Esophagus (tissue), 2 donors: ENCODE data around the gene NUMA1. TPM values are rescaled to one million over a fixed set of nuclear protein-coding genes. Genes with fewer than 3 reads are reported as not detected.

Source experiments
- H3K27ac ChIP-seq, 2 donors: one replicate each; pipeline ENCODE4 v1.5.1; 2013; ENCODE audit warnings: low read depth in 2 of 2, mild to moderate bottlenecking in 2 of 2, inconsistent platforms in 1 of 2, low read length in 1 of 2, moderate library complexity in 1 of 2
- H3K27me3 ChIP-seq, 2 donors: one replicate each; pipeline ENCODE4 v1.6.1; 2013; ENCODE audit warnings: low read length in 2 of 2, control low read depth in 1 of 2, mild to moderate bottlenecking in 1 of 2; ENCODE audit not compliant: insufficient read depth in 2 of 2, control insufficient read depth in 1 of 2
- H3K36me3 ChIP-seq, 2 donors: one replicate each; pipeline ENCODE4 v1.6.1; 2013; ENCODE audit warnings: low read length in 1 of 2; ENCODE audit not compliant: control insufficient read depth in 2 of 2, insufficient read depth in 2 of 2
- H3K4me1 ChIP-seq, 2 donors: one replicate each; pipeline ENCODE4 v1.6.1; 2013; ENCODE audit warnings: low read length in 1 of 2; ENCODE audit not compliant: control insufficient read depth in 2 of 2, insufficient read depth in 2 of 2
- H3K4me3 ChIP-seq, 2 donors: one replicate each; pipeline ENCODE4 v1.5.1; 2013; ENCODE audit warnings: low read length in 2 of 2, mild to moderate bottlenecking in 2 of 2, low read depth in 1 of 2, moderate library complexity in 1 of 2
- H3K9me3 ChIP-seq, 2 donors: one replicate each; pipeline ENCODE4 v1.6.1; 2013; ENCODE audit warnings: mild to moderate bottlenecking in 2 of 2, low read depth in 1 of 2, low read length in 1 of 2, moderate library complexity in 1 of 2; ENCODE audit not compliant: control insufficient read depth in 2 of 2, insufficient read depth in 1 of 2
- WGBS, 2 donors: extraction: QIAGEN DNeasy Blood & Tissue Kit; methylation state at CpG; one replicate each; pipeline ENCODE4 v1.1.7; 2013; 5-methylcytosine and 5-hydroxymethylcytosine counted together
- polyA plus RNA-seq, 2 donors: library from polyadenylated mRNA; stranded (reverse); fragments of 200-250 nt; gene quantifications; one replicate each; pipeline ENCODE4 v1.2.3, GENCODE V29; 2013
- donor health status: healthy with polysubstance abuse.
- donor health status: Bipolar disorder and iron deficiency.

The NUMA1 gene
- polyA plus RNA-seq, 2 donors: 108 to 205 TPM

DNA sequence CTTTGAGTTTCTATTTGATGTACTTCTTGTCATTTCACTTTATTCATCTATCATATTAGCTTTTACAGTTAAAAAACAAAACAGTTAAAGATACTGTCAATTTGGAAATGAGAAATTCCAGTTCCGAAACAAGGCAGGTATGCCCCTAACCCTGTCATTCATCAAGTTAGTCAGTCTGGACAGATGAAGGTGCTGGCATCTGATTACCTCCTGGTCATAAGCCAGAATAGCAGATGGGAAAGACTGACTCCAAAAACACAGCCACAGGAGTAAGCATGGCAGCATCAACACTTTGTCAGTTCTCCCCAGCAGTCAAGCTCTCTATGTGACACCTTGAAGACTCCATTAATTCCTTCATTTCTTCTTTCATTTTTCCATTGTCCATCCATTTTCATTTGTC lies 4.6 kb upstream of the NUMA1 start:
- Histone ChIP-seq H3K27ac (peak overlapping the region in 1 of 2 donors; percentile 13), H3K27me3 (no peaks in the 10 kb centered on the region), H3K4me3 (no peak overlapping the region), H3K4me1 (peaks cover 0 to 7% of the 10 kb centered on the region in 2 donors), H3K36me3 (peaks cover 0 to 4% of the 10 kb centered on the region in 2 donors), H3K9me3 (no peaks in the 10 kb centered on the region)
- 69 to 76% methylated on average over 1 of the region's 1 CpG for WGBS, 2 donors

GRCh38 chr11:72084076-72084475 lies 3.7 kb upstream of the NUMA1 start:
- 54 to 68% methylated on average over 4 of the region's 4 CpGs for WGBS, 2 donors
- H3K27ac ChIP-seq: no peak overlapping the region
- no peak overlapping the region for H3K4me3 ChIP-seq
- H3K27me3 ChIP-seq: no peaks in the 10 kb centered on the region
- H3K4me1 ChIP-seq: peaks cover 0 to 7% of the 10 kb centered on the region in 2 donors
- no peaks in the 10 kb centered on the region for H3K9me3 ChIP-seq
- peaks cover 0 to 4% of the 10 kb centered on the region in 2 donors for H3K36me3 ChIP-seq

DNA sequence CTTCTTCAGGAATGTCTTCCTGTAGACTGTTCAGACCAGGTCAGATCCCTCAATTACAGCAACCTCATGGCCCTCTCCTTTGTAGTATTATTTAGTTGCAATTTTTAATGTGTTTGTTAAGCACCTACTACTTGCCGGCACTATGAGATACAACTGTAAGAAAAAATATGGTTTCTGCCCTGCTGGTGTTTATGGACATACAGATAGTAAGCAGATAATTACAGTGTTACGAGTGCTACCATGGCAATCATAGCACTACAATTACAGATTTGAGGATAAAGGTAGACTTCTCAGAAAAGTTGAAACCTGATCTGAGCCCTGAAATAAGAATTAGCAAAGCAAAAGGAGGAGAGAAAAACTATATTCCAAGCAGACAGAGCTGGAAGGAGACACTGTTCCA lies 3.1 kb upstream of the NUMA1 start:
- Histone ChIP-seq H3K27me3 (no peaks in the 10 kb centered on the region), H3K4me3 (no peak overlapping the region), H3K9me3 (no peaks in the 10 kb centered on the region), H3K36me3 (peaks cover 0 to 4% of the 10 kb centered on the region in 2 donors), H3K27ac (peak overlapping the region in 1 of 2 donors; percentile 55), H3K4me1 (peaks cover 0 to 7% of the 10 kb centered on the region in 2 donors)
- WGBS, 2 donors: 77 to 90% methylated on average over 2 of the region's 2 CpGs

DNA sequence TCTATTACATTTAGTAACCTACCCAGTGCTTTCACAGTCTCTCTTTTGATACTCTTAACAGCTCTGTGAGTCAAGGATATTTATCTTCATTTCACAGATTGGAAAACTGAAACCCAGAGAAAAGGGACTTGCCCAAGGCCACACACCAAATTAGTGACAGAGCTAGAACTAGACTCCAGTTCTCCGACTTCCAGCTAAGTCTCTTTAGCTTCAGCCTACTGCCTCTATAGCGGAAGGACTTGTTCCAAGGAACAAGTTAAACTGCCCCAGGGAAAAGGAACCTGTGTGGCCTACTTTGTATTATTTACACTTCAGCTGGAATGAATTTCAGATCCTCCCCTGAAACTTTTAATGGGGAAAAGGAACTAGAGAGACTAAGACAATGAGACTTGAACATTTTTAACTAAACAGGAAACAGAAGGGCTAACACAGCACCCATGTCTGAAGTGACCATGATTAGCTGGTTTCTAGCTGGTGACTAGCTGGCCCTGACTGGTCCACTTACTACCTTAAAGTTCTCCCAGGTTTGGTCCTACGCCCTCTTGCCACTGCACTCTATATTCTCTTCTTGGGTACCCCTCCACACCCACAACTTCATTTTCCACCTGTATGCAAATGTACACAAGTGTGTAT lies 1.6 kb upstream of the NUMA1 start:
- WGBS, 2 donors: 60 to 63% methylated on average over 3 of the region's 3 CpGs
- Histone ChIP-seq H3K36me3 (no peaks in the 10 kb centered on the region), H3K4me3 (no peak overlapping the region), H3K27ac (peak overlapping the region; percentile 95 to 97), H3K27me3 (no peaks in the 10 kb centered on the region), H3K4me1 (peaks cover 0 to 7% of the 10 kb centered on the region in 2 donors), H3K9me3 (no peaks in the 10 kb centered on the region)

GRCh38 chr11:72081184-72081644 lies 872 bp upstream of the NUMA1 start:
- Histone ChIP-seq H3K36me3 (no peaks in the 10 kb centered on the region), H3K9me3 (no peaks in the 10 kb centered on the region), H3K4me1 (peaks cover 0 to 7% of the 10 kb centered on the region in 2 donors), H3K27ac (peak overlapping the region; percentile 95 to 97), H3K4me3 (peak overlapping the region; percentile 45 to 53), H3K27me3 (no peaks in the 10 kb centered on the region)
- 66 to 73% methylated on average over 21 of the region's 21 CpGs for WGBS, 2 donors

GRCh38 chr11:72079819-72080325 lies 470 bp downstream of the NUMA1 start:
- peaks cover 0 to 4% of the 10 kb centered on the region in 2 donors for H3K4me1 ChIP-seq
- peak overlapping the region; percentile 65 to 75 for H3K4me3 ChIP-seq
- WGBS, 2 donors: 2% methylated on average over 16 of the region's 16 CpGs
- H3K9me3 ChIP-seq: no peaks in the 10 kb centered on the region
- no peaks in the 10 kb centered on the region for H3K36me3 ChIP-seq
- no peaks in the 10 kb centered on the region for H3K27me3 ChIP-seq
- peak overlapping the region; percentile 97 for H3K27ac ChIP-seq

- Histone ChIP-seq H3K9me3 (no peaks in the 10 kb centered on the region), H3K36me3 (no peaks in the 10 kb centered on the region), H3K4me3 (peak overlapping the region in 1 of 2 donors; percentile 75), H3K4me1 (peaks cover 0 to 4% of the 10 kb centered on the region in 2 donors), H3K27ac (peak overlapping the region; percentile 92 to 97), H3K27me3 (no peaks in the 10 kb centered on the region)
- 37 to 57% methylated on average over 6 of the region's 6 CpGs for WGBS, 2 donors
Observed at GRCh38 chr11:72078477-72078876, 1.9 kb downstream of the NUMA1 start.

- Histone ChIP-seq H3K27me3 (no peaks in the 10 kb centered on the region), H3K36me3 (no peaks in the 10 kb centered on the region), H3K9me3 (no peaks in the 10 kb centered on the region), H3K4me1 (peaks cover 0 to 2% of the 10 kb centered on the region in 2 donors), H3K4me3 (no peak overlapping the region), H3K27ac (no peak overlapping the region)
- WGBS, 2 donors: 83 to 87% methylated on average over 4 of the region's 4 CpGs
Observed at GRCh38 chr11:72075756-72076155, 4.6 kb downstream of the NUMA1 start.

DNA sequence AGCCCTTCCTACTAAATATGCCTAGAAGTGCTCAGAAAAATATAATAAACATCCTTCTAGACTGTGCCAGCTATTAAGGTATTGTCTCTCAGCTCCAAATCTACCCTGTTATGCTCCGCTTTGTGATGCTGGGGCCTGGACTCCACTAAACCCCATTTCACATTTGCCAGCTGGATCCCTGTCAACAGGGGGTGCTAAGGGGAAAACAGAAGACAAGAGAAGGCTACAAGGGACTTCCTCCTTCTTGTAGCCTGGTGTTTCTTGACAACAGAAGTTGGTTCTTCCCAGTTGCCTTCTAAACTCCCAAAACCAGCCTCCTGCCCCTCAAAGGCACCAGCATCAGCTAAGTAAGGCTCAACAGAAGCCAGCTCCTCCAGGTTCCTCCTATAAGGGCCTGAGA lies 5.2 kb downstream of the NUMA1 start:
- no peak overlapping the region for H3K4me3 ChIP-seq
- WGBS, 2 donors: 87 to 88% methylated on average over 1 of the region's 1 CpG
- H3K36me3 ChIP-seq: no peaks in the 10 kb centered on the region
- no peaks in the 10 kb centered on the region for H3K27me3 ChIP-seq
- H3K4me1 ChIP-seq: peaks cover 3 to 5% of the 10 kb centered on the region in 2 donors
- peak overlapping the region; percentile 14 to 78 for H3K27ac ChIP-seq
- H3K9me3 ChIP-seq: no peaks in the 10 kb centered on the region

DNA sequence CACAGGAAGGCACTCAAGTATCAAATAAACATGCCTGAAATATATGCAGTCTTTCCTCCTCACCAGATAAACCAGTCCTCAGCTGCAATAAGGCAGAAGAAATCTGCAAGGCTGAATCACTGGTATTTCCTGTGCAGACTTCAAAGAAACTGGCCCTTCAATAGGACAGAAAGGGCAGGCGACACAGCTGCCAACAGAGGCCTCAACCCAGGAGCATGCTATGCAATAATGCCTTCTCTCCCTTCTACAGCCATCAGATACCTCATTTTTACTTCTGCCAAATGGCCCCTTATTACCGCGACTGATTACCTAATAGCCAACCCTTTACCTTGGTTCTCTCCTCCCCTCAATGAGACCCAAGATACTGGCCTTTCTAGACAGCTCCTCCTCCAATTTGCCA lies 8.0 kb downstream of the NUMA1 start:
- peaks cover 3 to 5% of the 10 kb centered on the region in 2 donors for H3K4me1 ChIP-seq
- peak overlapping the region; percentile 80 to 91 for H3K27ac ChIP-seq
- no peaks in the 10 kb centered on the region for H3K27me3 ChIP-seq
- H3K36me3 ChIP-seq: no peaks in the 10 kb centered on the region
- 55 to 57% methylated on average over 3 of the region's 3 CpGs for WGBS, 2 donors
- no peak overlapping the region for H3K4me3 ChIP-seq
- no peaks in the 10 kb centered on the region for H3K9me3 ChIP-seq
